ENCODE measurements around the gene TOPORS. TPM values are rescaled to one million over a fixed set of nuclear protein-coding genes. Genes with fewer than 3 reads are reported as not detected.
"Not testable (repeated sequence)": the region's sequence is repeated elsewhere in the genome, so short reads cannot be mapped to it uniquely, and the experiment has no call there.

Gene TOPORS
- total RNA-seq = 10 to 100 TPM; 24.1 to 24.6 TPM
- polyA plus RNA-seq = 10 to 100 TPM; 24.4 to 32.4 TPM

- H3K36me3 Mint-ChIP-seq = peaks cover 4 to 34% of the 10 kb centered on the region in 2 donors
- POLR2A ChIA-PET (ENCODE audit: partially characterized antibody) = interaction anchor here (0.8 to 4.7 kb wide), 8 partner anchors 10 to 1204 kb away, joined by 3 to 69 read pairs (median 16); partner anchors contain the start of genes ACO1, DNAJA1, NDUFB6 and RIGI
- Histone ChIP-seq H3K27ac (ENCODE audit: low read depth, low read length) (peak within 1 kb of the TSS; percentile 88), H3K9me3 (ENCODE audit: control insufficient read depth in 1 of 2, low read length in 2 of 2) (no peaks in the 10 kb centered on the region), H3K4me1 (ENCODE audit: insufficient read depth, low read length) (peaks cover 38% of the 10 kb centered on the region), H3K27me3 (ENCODE audit: insufficient read depth, low read length) (no peaks in the 10 kb centered on the region), H3K4me3 (ENCODE audit: low read length in 2 of 2) (peak within 1 kb of the TSS; percentile 93 to 98), H3K36me3 (ENCODE audit: insufficient read depth, low read length) (no peaks in the 10 kb centered on the region)
- CTCF ChIA-PET (ENCODE audit: partially characterized antibody) = interaction anchor here (1.2 to 5.8 kb wide), 4 partner anchors 21 to 173 kb away, joined by 6 to 72 read pairs (median 28); partner anchors contain the start of genes NDUFB6 and RIGI
- H3K27me3 Mint-ChIP-seq = no peaks in the 10 kb centered on the region
- peak within 1 kb of the TSS; percentile 92 to 100 (median 98) for H3K27ac Mint-ChIP-seq
- H3K4me3 Mint-ChIP-seq = peak within 1 kb of the TSS; percentile 92 to 99 (median 97)
- H3K9me3 Mint-ChIP-seq = peaks cover 0 to 3% (median 0%) of the 10 kb centered on the region in 8 donors
- peak; percentile 86 to 94 (median 88) for DNase-seq
- intact Hi-C loops (cut with micrococcal nuclease) = loop anchor here (1.0 kb wide), 4 partner anchors 21 to 473 kb away; partner anchors contain the start of genes ACO1, APTX, DNAJA1 and NDUFB6
- peaks cover 27 to 61% (median 47%) of the 10 kb centered on the region in 4 donors for H3K4me1 Mint-ChIP-seq
Measured at GRCh38 chr9:32552172-32552872, at the start of gene TOPORS, which contains the start of gene SMIM27. TOPORS (minus strand) TSS chr9:32552586; CDS start chr9:32552436, 150 bp downstream. SMIM27 (plus strand) TSS chr9:32552327; CDS start chr9:32552435, 108 bp downstream.

- intact Hi-C loops (cut with micrococcal nuclease); H3K36me3 ChIP-seq (ENCODE audit: insufficient read depth, low read length); H3K4me3 ChIP-seq (ENCODE audit: low read length in 2 of 2); H3K9me3 ChIP-seq (ENCODE audit: control insufficient read depth in 1 of 2, low read length in 2 of 2); H3K27me3 ChIP-seq (ENCODE audit: insufficient read depth, low read length); H3K9me3 Mint-ChIP-seq; H3K4me1 ChIP-seq (ENCODE audit: insufficient read depth, low read length); H3K4me1 Mint-ChIP-seq; H3K27ac Mint-ChIP-seq; H3K27ac ChIP-seq (ENCODE audit: low read depth, low read length); H3K36me3 Mint-ChIP-seq; H3K4me3 Mint-ChIP-seq; DNase-seq; CTCF ChIA-PET (ENCODE audit: partially characterized antibody): not testable (repeated sequence)
- POLR2A ChIA-PET (ENCODE audit: partially characterized antibody) = interaction anchor here (0.6 kb wide), 1 partner anchor 220 kb away, joined by 3 read pairs; no protein-coding TSS in a partner anchor
- peaks cover 16 to 36% of the 10 kb centered on the region in 2 donors for H3K27me3 Mint-ChIP-seq
Measured at GRCh38 chr9:32599021-32599420, 46.6 kb upstream of the TOPORS start.

GRCh38 chr9:32596936-32597335, 44.5 kb upstream of the TOPORS start:
- peaks cover 0 to 3% (median 0%) of the 10 kb centered on the region in 8 donors for H3K9me3 Mint-ChIP-seq
- peaks cover 17 to 32% of the 10 kb centered on the region in 2 donors for H3K27me3 Mint-ChIP-seq

GRCh38 chr9:32596096-32596865, 43.9 kb upstream of the TOPORS start:
- H3K27me3 ChIP-seq (ENCODE audit: insufficient read depth, low read length) = no peaks in the 10 kb centered on the region
- no peak overlapping the region for H3K4me3 Mint-ChIP-seq
- DNase-seq = peak in 1 of 5 donors; percentile 9
- H3K9me3 Mint-ChIP-seq = peaks cover 0 to 3% (median 0%) of the 10 kb centered on the region in 8 donors
- ChIA-PET CTCF (ENCODE audit: partially characterized antibody) (interaction anchor here (0.6 to 0.7 kb wide), 2 partner anchors 16 to 397 kb away, joined by 3 read pairs; no protein-coding TSS in a partner anchor), POLR2A (ENCODE audit: partially characterized antibody) (no interaction called here)
- no peak overlapping the region for H3K4me3 ChIP-seq (ENCODE audit: low read length in 2 of 2)
- H3K4me1 Mint-ChIP-seq = peaks cover 0 to 4% (median 0%) of the 10 kb centered on the region in 4 donors
- no peak overlapping the region for H3K27ac ChIP-seq (ENCODE audit: low read depth, low read length)
- H3K36me3 Mint-ChIP-seq = peaks cover 0 to 4% of the 10 kb centered on the region in 2 donors
- H3K9me3 ChIP-seq (ENCODE audit: control insufficient read depth in 1 of 2, low read length in 2 of 2) = no peaks in the 10 kb centered on the region
- H3K27me3 Mint-ChIP-seq = peaks cover 17 to 29% of the 10 kb centered on the region in 2 donors
- H3K36me3 ChIP-seq (ENCODE audit: insufficient read depth, low read length) = no peaks in the 10 kb centered on the region
- no peaks in the 10 kb centered on the region for H3K4me1 ChIP-seq (ENCODE audit: insufficient read depth, low read length)
- intact Hi-C loops (cut with micrococcal nuclease) = no loop called here
- H3K27ac Mint-ChIP-seq = no peak overlapping the region

More at GRCh38 chr9:32596936-32597335, 44.5 kb upstream of the TOPORS start:
- Histone ChIP-seq H3K4me1 (ENCODE audit: insufficient read depth, low read length) (no peaks in the 10 kb centered on the region), H3K27ac (ENCODE audit: low read depth, low read length) (no peak overlapping the region), H3K27me3 (ENCODE audit: insufficient read depth, low read length) (no peaks in the 10 kb centered on the region), H3K9me3 (ENCODE audit: control insufficient read depth in 1 of 2, low read length in 2 of 2) (no peaks in the 10 kb centered on the region), H3K36me3 (ENCODE audit: insufficient read depth, low read length) (no peaks in the 10 kb centered on the region), H3K4me3 (ENCODE audit: low read length in 2 of 2) (no peak overlapping the region)
- H3K4me3 Mint-ChIP-seq = no peak overlapping the region
- peaks cover 0 to 4% (median 0%) of the 10 kb centered on the region in 4 donors for H3K4me1 Mint-ChIP-seq
- ChIA-PET CTCF (ENCODE audit: partially characterized antibody) (interaction anchor here (0.7 kb wide), 1 partner anchor 16 kb away, joined by 3 read pairs; no protein-coding TSS in a partner anchor), POLR2A (ENCODE audit: partially characterized antibody) (no interaction called here)
- peak in 1 of 5 donors; percentile 3 for DNase-seq
- intact Hi-C loops (cut with micrococcal nuclease) = no loop called here
- H3K27ac Mint-ChIP-seq = no peak overlapping the region
- H3K36me3 Mint-ChIP-seq = peaks cover 0 to 4% of the 10 kb centered on the region in 2 donors

- H3K4me3 Mint-ChIP-seq = no peak overlapping the region
- Histone ChIP-seq H3K9me3 (ENCODE audit: control insufficient read depth in 1 of 2, low read length in 2 of 2) (no peaks in the 10 kb centered on the region), H3K27ac (ENCODE audit: low read depth, low read length) (no peak overlapping the region), H3K4me1 (ENCODE audit: insufficient read depth, low read length) (no peaks in the 10 kb centered on the region), H3K36me3 (ENCODE audit: insufficient read depth, low read length) (no peaks in the 10 kb centered on the region), H3K27me3 (ENCODE audit: insufficient read depth, low read length) (no peaks in the 10 kb centered on the region), H3K4me3 (ENCODE audit: low read length in 2 of 2) (no peak overlapping the region)
- ChIA-PET CTCF (ENCODE audit: partially characterized antibody) (interaction anchor here (1.6 to 6.0 kb wide), 3 partner anchors 10 to 212 kb away, joined by 7 to 55 read pairs (median 23); no protein-coding TSS in a partner anchor), POLR2A (ENCODE audit: partially characterized antibody) (no interaction called here)
- H3K36me3 Mint-ChIP-seq = no peaks in the 10 kb centered on the region
- intact Hi-C loops (cut with micrococcal nuclease) = no loop called here
- H3K27me3 Mint-ChIP-seq = peaks cover 11 to 17% of the 10 kb centered on the region in 2 donors
- H3K27ac Mint-ChIP-seq = no peak overlapping the region
- no peaks in the 10 kb centered on the region for H3K9me3 Mint-ChIP-seq
- DNase-seq = no peak
- H3K4me1 Mint-ChIP-seq = peaks cover 0 to 1% (median 0%) of the 10 kb centered on the region in 4 donors
Measured at GRCh38 chr9:32590898-32591297, 38.5 kb upstream of the TOPORS start.

GRCh38 chr9:32590476-32590875, 38.1 kb upstream of the TOPORS start:
- intact Hi-C loops (cut with micrococcal nuclease) = no loop called here
- Mint-ChIP-seq H3K27ac (no peak overlapping the region), H3K4me1 (no peaks in the 10 kb centered on the region), H3K9me3 (no peaks in the 10 kb centered on the region), H3K27me3 (peaks cover 13 to 18% of the 10 kb centered on the region in 2 donors), H3K36me3 (no peaks in the 10 kb centered on the region), H3K4me3 (no peak overlapping the region)
- Histone ChIP-seq H3K4me1 (ENCODE audit: insufficient read depth, low read length) (no peaks in the 10 kb centered on the region), H3K27me3 (ENCODE audit: insufficient read depth, low read length) (no peaks in the 10 kb centered on the region), H3K9me3 (ENCODE audit: control insufficient read depth in 1 of 2, low read length in 2 of 2) (no peaks in the 10 kb centered on the region), H3K36me3 (ENCODE audit: insufficient read depth, low read length) (no peaks in the 10 kb centered on the region), H3K4me3 (ENCODE audit: low read length in 2 of 2) (no peak overlapping the region), H3K27ac (ENCODE audit: low read depth, low read length) (no peak overlapping the region)
- CTCF ChIA-PET (ENCODE audit: partially characterized antibody) = interaction anchor here (0.6 to 6.0 kb wide), 5 partner anchors 10 to 212 kb away, joined by 3 to 55 read pairs (median 7); no protein-coding TSS in a partner anchor
- POLR2A ChIA-PET (ENCODE audit: partially characterized antibody) = no interaction called here
- DNase-seq = no peak
